HG02610 (cell line): ENCODE results near the gene ANKLE1.

Experiments used
- ATAC-seq: cut with Tn5 transposase; IDR thresholded peaks from one replicate; pipeline ENCODE4 v1.9.1; 2021; ENCODE audit warnings: mild to moderate bottlenecking, moderate library complexity; ENCODE audit not compliant: unreplicated experiment

The ANKLE1 gene

GRCh38 chr19:17281391-17282304, at the start of gene ANKLE1:
ANKLE1 (plus strand) TSS chr19:17281901; CDS start chr19:17281921, 20 bp downstream.
- no peak for ATAC-seq

GRCh38 chr19:17232258-17232657, 49.4 kb upstream of the ANKLE1 start:
- no peak for ATAC-seq

GRCh38 chr19:17234911-17235299, 46.8 kb upstream of the ANKLE1 start:
- peak; percentile 46 for ATAC-seq

GRCh38 chr19:17235300-17235970, 46.3 kb upstream of the ANKLE1 start:
- ATAC-seq, result peak; percentile 58

- ATAC-seq, result no peak
Observed at GRCh38 chr19:17235971-17236777, 45.5 kb upstream of the ANKLE1 start.

GRCh38 chr19:17236811-17237543, 44.7 kb upstream of the ANKLE1 start:
- ATAC-seq, result no peak

GRCh38 chr19:17237747-17238706, 43.7 kb upstream of the ANKLE1 start:
- ATAC-seq, result no peak

GRCh38 chr19:17240062-17240752, 41.5 kb upstream of the ANKLE1 start:
- ATAC-seq, result no peak

GRCh38 chr19:17240826-17241399, 40.8 kb upstream of the ANKLE1 start:
- no peak for ATAC-seq

GRCh38 chr19:17242431-17243208, 39.1 kb upstream of the ANKLE1 start:
- ATAC-seq, result no peak

GRCh38 chr19:17243211-17243829, 38.4 kb upstream of the ANKLE1 start:
- no peak for ATAC-seq

GRCh38 chr19:17243830-17244617, 37.7 kb upstream of the ANKLE1 start:
- ATAC-seq, result no peak

- ATAC-seq, result peak; percentile 11
Observed at GRCh38 chr19:17244618-17245534, 36.8 kb upstream of the ANKLE1 start.

- peak; percentile 7 for ATAC-seq
Observed at GRCh38 chr19:17245535-17245984, 36.1 kb upstream of the ANKLE1 start, which contains the start of gene NR2F6. NR2F6 (minus strand) TSS chr19:17245919; CDS start chr19:17245220, 699 bp downstream.
